NCI-H460 (cell line): ENCODE data around the gene RNGTT. TPM values are rescaled to one million over a fixed set of nuclear protein-coding genes. Genes with fewer than 3 reads are reported as not detected.
"Not testable (repeated sequence)": the region's sequence is repeated elsewhere in the genome, so short reads cannot be mapped to it uniquely, and the experiment has no call there.

Experiments
- DNase-seq: peaks from one replicate; pipeline ENCODE4 v3.0.0-alpha.2; 2016; ENCODE audit warnings: low read depth; ENCODE audit errors: extremely low read depth
- total RNA-seq: library from RNA; depleted of rRNA; stranded (reverse); fragments of >200 nt; shearing (Covaris generic); gene quantifications from 2 replicates; pipeline ENCODE4 v1.2.3, GENCODE V29; 2014

Gene RNGTT
- total RNA-seq, 1 experiment from 2014 or later: 24.1 TPM

DNA sequence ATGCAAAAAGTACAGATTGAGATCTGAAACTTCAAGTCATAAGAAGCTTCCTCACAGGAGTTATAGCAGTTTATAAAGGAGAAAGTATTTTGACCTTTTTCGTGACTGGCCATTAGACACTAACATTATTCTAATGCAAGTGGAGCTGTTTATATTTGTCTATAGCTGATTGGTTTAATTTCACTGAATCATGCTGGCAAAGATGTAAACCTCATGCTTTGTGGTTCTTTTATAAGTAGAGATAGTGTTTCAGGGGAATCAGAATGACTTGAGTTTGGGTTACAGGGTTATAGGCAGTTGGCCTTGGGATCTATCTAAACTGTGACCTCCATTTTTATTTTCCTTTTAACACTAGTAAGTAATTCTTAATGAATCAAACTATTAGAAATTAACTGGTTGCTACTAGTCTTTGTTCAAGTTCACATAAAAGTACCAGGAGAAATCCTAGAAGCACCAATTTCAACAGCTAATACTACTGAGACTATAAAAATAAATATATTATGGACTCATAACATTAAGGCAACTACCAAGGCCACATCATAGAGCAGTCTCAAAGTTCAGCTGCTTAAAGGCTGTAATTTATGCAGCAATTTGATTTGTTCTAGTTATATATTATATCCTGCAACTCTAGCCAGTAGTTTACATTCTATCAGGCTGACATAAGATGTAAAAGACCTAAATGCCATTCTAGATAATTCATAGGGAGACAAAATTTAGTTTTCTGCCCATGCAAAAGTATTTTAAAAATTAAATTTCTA is 94.0 kb downstream of the RNGTT start:
- DNase-seq: no peak

DNA sequence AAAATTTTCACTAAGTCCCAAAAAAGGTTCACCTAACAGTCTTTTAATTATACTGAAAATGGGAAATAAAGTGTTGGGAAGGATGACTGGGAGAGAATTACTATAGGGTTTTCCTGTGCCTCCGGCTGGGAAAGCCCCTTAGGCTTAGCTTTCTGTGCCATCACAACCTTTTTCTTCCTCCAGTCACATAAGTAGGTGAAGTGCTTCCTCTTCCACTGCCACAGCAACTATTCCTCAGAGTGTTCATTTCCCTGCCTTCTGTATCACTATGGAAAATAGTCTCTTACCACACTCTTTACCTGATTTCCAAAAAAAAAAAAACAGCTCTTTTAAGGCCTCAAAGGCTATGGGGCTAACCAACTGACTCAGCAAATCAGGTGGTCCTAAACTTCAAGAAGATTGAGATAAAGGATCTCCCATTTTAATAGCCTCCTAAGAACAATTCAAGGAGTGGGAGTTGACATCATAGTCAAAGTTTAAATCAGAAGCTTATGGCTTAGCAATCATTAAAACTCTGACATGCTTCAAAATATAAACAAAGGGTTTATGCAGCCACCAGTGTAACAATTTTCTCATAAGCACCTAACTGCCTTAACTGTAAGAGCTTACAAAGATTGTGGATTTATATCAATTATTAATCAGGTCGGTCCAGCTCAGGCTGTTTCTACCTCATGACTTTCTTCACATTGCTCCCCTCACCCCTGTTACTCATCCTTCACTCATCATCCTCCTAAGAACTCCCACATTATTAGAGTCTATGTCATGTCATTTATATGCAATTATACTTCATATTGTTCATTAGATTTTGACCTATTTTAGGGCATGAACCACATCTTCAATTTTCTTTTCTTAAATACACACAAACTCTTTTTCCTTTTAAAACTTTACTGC is 95.3 kb downstream of the RNGTT start:
- no peak for DNase-seq

- no peak for DNase-seq
These were observed 96.6 kb downstream of the RNGTT start for GRCh38 chr6:88866856-88867255.

DNA sequence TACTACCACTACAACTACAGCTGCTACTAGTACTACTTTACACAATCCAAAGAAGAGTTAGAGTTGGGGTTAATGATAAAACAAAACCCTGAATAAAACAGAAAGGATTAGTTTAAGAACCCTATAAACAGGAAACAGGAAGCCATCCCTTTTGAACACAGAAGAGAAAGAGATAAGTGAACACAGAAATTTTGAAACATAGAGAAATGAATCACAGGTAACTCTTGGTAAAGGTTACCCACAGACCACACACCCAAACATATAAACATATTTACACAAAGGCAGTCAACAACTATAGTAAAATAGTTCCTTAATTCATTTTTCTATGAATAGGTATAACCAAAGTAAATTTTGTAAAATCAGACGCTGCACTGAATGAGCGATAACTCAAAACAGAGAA is 98.1 kb downstream of the RNGTT start:
- no peak for DNase-seq

- no peak for DNase-seq
These were observed 98.9 kb downstream of the RNGTT start for GRCh38 chr6:88864359-88865054.

GRCh38 chr6:88860310-88860709 is 103.1 kb downstream of the RNGTT start:
- no peak for DNase-seq

- no peak for DNase-seq
These were observed 105.0 kb downstream of the RNGTT start for GRCh38 chr6:88858455-88858854.

DNA sequence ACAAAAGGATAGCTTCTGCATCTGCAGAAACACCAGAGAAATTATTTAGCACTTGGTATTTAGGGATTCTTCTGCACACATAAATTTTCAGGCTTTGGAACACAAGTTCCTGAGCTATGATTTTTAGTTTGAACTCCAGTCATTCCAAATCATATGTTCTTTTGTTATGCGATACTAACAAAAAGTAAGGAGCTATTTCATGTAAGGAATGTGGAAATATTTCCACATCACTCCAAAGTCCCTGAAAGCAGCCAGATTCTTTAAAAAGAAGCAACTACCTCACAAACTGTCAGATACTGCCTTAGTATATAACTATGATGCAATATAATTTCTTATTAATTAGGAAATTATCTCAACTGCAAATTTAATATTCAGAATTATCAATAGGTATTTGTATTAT is 106.9 kb downstream of the RNGTT start:
- DNase-seq: no peak

- DNase-seq: no peak
These were observed 107.8 kb downstream of the RNGTT start for GRCh38 chr6:88855541-88856147.

DNA sequence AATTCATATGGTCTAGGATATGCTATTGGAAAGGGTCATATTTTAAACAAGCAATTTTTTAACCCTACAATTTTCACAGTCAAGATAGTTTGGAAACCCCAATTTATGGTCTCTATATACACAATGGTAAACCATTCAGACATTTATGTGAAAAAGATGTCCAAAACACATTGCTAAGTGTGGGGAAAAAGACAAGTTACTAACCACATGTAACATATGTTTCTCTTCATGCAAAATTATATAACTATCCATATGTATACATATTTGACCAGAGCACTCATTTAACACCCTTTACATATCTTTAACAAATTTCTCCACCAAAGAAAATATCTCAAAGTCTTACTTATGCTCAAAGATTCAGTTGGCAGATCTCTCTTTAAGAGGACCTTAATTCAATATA is 110.6 kb downstream of the RNGTT start:
- no peak for DNase-seq

GRCh38 chr6:88852000-88852399 is 111.4 kb downstream of the RNGTT start:
- DNase-seq: no peak

- DNase-seq: no peak
These were observed 114.5 kb downstream of the RNGTT start for GRCh38 chr6:88848870-88849269.

DNA sequence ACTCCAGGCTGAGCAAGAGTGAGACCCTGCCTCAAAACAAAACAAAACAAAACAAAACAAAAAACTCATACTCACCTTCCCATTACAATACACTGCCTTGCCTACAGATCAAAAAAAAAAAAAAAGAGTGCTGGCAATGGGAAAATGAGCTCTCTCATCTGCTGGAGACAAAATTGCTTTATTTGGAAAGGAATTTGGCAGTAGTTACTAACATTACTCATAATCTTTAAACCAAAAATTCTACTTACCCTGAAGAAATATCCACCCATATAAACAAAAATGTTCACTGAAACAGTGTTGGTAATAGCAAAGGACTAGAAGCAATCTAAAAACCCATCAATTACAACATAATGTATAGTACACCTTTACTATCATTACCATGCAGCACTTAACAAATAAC is 120.4 kb downstream of the RNGTT start:
- no peak for DNase-seq

GRCh38 chr6:88842320-88842719 is 121.1 kb downstream of the RNGTT start:
- DNase-seq: no peak

- no peak for DNase-seq
These were observed 122.5 kb downstream of the RNGTT start for GRCh38 chr6:88840796-88841539.

DNA sequence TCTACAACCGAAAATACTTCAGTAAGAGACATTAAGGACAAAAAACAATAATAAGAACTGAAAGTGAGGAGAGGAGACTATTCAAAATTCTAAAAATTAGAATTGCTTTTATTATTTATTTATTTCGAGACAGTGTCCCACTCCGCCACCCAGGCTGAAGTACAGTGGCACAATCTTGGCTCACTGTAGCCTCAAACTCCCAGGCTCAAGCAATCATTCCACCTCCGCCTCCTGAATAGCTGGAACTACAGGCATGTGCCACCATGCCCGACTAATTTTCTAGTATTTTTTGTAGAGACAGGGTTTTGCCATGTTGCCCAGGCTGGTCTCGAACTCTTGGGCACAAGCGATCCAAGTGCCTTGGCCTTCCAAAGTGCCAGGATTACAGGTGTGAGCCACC is 123.1 kb downstream of the RNGTT start:
- no peak for DNase-seq

DNA sequence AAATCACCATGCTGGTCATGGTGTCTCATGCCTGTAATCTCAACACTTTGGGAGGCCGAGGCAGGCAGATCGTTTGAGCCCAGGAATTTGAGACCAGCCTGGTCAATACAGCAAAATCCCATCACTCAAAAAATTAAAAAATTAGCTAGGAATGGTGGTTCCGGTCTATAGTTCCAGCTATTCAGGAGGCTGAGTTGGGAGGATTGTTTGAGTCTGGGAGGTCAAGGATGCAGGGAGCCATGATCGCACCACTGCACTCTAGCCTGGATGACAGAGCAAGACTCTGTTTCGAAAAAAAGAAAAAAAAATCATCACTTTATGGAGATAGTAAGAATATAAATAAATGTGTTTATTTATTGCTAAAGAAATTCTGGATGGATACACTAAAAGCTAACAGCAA is 124.1 kb downstream of the RNGTT start:
- no peak for DNase-seq

DNA sequence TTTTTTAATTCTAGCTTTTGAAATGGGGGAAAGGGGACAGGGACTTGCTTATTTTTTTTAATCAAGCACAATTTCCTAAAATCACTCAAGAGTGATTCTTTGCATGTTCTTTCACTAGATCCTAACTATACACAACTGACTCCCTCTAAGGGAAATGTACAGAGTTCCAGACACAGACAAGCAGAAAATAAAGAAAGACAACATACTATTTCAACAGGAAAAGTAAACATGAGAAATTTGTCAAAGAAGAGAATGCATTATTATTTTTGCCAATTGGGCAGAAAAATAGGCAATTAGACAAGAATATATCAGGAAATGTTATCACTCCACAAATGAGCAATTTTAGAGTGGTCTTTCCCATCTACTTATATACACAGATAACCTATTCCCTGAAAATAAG is 128.2 kb downstream of the RNGTT start:
- no peak for DNase-seq

DNA sequence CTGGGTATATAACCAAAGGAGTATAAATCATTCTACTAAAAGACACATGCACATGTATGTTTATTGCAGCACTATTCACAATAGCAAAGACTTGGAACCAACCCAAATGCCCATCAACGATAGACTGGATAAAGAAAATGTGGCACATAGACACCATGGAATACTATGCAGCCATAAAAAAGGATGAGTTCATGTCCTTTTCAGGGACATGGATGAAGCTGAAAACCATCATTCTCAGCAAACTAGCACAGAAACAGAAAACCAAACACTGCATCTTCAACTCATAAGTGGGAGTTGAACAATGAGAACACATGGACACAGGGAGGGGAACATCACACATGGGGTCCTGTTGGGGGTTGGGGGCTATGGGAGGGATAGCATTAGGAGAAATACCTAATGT is 130.3 kb downstream of the RNGTT start:
- not testable (repeated sequence) for DNase-seq

DNA sequence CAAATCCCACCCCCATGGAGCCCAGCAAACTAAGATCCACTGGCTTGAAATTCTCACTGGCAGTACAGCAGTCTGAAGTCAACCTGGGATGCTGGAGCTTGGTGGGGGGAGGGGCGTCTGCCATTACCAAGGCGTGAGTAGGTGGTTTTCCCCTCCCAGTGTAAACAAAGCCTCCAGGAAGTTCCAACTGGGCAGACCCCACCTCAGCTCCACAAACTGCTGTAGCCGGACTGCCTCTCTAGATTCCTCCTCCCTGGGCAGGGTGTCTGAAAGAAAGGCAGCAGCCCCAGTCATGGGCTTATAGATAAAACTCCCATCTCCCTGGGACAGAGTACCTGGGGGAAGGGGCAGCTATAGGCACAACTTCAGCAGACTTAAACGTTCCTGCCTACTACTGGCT is 135.8 kb downstream of the RNGTT start:
- DNase-seq: not testable (repeated sequence)
